ENCODE data around the gene DBF4B.

DBF4B gene

DNA sequence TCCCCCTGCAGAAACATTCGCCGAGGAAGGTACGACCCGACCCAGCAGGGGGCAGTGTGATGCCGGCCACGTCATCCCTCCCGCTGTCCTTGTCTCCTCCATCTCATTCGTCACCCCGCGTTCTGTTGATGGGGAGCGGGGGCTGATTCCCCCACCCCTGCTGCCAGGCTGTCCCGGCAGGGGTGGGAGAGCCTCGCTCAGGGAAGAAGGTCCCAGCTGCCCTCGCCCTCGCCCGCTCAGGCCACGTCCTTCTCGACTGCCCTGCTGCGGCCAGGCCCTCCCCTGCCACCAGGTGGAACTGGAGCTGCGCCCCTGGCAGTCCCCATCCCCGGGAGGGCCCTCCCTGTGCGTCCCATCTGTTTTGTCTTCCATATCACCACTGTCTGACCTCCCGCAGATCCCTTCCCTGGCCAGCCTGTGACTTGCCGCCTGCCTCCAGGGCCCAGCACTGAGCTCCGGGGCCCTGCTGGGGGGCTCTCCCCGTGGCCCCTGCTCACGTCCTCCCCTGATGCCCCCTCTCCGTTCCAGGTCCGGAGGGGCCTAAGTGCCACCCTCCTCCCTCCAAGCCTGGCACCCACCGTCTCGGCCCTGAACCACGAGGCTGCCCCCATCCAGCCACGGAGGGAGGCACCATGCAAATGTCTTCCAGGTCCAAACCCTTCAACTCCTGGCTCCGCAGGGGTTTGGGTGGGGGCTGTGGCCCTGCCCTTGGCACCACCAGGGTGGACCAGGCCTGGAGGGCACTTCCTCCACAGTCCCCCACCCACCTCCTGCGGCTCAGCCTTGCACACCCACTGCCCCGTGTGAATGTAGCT lies 71.0 kb downstream of the DBF4B start:
- peak; percentile 42 to 50 for DNase-seq

DNA sequence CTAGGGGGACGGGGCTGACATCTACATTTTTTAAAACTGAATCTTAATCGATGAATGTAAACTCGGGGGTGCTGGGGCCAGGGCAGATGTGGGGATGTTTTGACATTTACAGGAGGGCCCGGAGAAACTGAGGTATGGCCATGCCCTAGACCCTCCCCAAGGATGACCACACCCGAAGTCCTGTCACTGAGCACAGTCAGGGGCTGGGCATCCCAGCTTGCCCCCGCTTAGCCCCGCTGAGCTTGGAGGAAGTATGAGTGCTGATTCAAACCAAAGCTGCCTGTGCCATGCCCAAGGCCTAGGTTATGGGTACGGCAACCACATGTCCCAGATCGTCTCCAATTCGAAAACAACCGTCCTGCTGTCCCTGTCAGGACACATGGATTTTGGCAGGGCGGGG lies 71.7 kb downstream of the DBF4B start:
- DNase-seq: no peak

DNA sequence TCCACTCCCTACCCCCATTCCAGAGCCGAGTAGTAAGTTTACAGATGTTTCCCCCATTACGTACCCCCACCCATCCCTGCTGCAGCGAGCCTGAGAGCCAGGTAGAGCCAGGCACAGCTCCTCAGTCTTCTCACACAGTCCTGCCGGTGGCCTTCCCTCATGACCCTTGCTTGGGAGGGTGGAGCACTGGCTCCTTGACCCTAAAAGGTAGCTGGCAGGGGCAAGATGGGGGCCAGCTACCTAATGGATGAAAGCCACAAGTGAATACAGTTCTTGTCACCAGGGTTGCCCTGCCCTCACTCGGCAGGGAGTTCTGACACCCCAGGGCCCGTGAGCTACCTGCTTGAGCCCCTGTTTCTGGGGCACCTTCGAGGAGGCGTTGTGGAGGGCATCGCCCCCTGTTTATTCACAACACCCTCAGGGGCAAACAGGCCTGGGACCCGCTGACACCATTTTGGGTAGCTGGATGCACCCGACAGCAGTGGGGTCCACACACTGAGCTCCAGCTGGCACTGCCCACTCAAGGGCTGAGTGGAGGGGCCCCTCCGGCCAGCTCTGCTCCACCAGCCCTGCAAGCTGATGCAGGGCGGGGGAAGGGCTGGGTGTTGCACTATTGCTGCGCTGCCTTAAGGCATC lies 72.5 kb downstream of the DBF4B start:
- DNase-seq: no peak

DNA sequence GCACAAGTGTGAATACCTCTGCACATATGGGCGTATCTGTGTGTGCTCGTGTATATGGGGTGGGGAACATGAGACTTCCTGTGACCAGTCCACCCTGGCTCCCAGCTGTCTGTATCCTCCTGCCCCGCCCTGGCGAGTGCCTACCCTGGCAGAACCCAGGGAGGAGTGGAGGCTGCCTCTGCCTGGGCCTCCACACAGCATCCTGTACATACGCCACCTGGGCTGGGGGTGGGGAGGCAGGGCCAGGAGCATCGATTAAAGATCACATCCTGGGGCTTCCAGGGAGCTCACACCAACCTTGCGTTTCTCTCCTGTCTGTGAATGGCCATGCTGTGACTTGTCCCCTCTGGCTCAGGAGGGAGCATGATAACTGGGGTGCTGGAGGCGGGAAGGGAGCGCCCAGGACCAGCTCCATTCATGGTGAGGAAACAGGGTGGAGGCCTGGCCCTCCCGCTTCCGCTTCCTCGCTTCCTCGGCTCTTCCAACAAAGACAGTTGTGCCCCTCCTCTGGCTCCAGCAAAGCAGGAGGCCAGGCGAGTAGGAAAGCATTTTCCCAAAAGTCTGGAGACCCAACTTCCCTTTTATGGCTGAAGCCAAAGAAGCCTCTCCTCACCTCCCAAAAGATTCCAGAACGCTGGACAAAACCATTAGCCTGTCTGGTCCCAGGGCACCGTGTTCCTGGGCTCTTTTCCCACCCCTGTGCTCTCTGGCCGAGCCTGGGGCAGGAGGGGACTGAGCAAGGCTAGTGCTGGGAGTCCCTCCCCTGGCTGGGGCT lies 73.3 kb downstream of the DBF4B start:
- DNase-seq: no peak

DNA sequence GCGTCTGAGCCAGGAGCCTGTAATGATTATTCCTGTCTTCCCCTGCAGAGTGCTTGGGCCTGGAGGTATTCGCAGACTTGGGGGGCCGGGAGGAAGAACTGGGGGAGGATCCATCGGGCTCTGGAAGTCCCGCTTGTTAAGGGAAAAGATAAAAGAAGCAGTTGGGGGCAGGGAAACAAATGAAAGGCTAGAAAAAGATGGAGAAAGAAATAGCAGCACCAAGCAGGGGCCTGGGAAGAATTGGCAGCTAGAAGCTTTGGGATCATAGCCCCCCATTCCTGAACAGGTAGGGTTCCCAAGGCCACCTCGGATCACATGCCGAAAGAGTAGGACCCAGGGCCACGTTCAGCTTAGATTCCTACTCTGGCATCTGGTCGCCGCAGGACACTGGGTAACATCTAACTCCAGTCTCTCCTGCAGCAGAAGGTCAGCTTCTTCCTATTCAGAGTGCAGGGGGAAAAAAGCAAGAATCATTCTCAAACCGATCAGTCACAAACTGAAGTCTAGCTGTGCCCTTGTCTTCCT lies 73.9 kb downstream of the DBF4B start:
- no peak for DNase-seq

DNA sequence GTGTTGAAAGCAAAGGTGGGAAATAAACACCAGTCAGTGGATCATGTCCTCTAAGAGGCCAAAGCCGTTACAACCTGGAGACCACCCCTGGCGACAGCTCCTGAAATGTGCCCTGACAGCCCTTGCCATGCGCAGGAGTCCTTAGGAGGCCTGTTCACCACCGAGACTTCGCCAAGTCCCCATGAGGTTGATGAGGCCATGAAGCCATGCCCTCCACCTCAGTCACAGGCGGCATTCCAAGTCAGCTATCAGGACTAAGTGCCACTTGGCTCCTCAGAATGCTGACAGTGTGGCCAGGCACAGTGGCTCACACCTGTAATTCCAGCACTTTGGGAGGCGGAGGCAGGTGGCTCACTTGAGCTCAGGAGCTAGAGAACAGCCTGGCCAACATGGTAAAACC lies 77.5 kb downstream of the DBF4B start:
- DNase-seq: no peak

DNA sequence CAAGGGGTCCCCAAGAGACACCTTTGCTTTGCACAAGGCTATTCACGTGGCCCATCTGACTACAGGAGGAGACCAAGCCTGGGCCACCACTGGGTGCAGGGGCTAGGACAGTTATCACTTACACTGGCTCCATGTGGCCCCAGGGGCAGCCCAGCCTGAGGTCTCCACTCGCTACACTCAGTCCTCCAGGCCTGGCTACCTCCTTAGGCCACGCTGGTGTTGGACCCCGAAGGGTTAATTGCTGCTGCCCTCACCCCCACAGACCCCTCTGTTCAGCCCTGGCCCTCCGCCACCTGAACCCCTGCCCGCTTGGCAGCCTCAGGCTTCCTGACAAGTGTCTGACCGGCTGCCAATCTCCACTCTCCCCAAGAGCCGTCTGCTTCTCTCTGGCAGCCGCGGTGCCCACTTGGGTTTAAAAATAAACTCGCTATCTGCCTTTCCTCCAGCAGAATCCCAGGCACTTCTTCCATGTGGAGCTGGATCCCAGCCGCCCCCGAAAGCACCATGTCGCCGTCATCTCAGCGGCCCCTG lies 78.2 kb downstream of the DBF4B start:
- DNase-seq: no peak

DNA sequence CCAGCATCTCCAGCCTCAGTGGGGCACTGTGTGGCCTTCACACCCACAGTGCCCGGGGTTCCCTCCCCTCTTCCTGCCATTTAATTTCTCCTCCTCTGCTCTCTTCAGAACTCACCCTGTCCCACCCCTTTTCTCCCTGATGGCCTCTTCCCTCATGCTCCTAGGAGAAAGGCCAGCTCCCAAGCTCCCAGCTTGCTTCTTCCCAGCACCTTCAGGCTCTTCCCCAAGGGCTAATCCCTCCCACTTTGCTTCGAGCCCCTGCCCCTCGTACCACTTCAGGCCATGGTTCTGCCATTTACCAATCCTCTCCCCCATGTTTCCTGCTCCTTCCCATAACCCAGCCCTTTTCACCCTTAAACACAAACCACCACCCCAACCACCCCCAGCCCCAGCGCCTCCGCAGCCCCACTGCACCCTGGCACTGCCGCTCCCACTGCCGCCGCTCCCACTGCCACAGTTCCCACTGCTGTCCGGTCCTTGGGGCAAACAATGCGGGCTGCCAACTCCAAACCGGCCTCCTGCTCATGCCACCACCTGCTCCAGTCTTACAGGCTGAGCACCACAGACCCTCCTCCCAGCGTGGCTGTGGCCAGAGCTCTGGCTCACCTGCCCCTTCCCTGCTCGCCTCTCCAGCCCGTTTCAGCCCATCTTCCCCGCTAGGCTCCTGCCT lies 78.9 kb downstream of the DBF4B start:
- DNase-seq: no peak

DNA sequence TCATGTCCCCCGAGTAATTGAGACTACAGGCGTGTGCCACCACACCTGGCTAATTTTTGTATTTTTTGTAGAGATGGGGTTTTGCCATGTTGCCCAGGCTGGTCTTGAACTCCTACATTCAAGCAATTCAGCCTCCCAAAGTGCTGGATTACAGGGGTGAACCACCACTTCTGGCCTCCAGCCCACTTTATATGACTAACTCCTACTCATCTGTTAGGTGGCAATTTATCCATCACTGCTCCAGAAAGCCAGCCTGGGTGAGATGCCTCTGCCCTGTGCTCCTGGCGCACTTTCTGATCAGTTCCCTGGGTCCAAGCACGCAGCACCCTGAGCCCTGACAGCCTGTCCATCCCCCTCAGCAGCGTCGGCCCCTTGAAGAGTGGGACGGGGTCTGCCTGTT lies 79.7 kb downstream of the DBF4B start:
- no peak for DNase-seq

DNA sequence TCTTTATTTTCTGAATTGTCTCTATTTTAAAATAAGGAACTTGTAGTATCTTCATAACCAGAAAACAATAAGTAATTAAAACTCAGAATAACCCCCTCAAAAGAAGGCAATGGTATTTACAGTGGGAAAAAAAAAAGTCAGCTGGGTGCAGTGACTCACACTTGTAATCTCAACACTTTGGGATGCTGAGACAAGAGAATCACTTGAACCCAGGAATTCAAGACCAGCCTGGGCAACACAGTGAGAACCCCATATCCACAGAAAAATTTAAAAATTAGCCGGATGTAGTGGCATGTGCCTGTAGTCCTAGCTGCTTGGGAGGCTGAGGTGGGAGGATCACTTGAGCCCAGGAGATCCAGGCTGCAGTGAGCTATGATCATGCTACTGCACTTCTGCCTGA lies 83.8 kb downstream of the DBF4B start:
- DNase-seq: no peak

DNA sequence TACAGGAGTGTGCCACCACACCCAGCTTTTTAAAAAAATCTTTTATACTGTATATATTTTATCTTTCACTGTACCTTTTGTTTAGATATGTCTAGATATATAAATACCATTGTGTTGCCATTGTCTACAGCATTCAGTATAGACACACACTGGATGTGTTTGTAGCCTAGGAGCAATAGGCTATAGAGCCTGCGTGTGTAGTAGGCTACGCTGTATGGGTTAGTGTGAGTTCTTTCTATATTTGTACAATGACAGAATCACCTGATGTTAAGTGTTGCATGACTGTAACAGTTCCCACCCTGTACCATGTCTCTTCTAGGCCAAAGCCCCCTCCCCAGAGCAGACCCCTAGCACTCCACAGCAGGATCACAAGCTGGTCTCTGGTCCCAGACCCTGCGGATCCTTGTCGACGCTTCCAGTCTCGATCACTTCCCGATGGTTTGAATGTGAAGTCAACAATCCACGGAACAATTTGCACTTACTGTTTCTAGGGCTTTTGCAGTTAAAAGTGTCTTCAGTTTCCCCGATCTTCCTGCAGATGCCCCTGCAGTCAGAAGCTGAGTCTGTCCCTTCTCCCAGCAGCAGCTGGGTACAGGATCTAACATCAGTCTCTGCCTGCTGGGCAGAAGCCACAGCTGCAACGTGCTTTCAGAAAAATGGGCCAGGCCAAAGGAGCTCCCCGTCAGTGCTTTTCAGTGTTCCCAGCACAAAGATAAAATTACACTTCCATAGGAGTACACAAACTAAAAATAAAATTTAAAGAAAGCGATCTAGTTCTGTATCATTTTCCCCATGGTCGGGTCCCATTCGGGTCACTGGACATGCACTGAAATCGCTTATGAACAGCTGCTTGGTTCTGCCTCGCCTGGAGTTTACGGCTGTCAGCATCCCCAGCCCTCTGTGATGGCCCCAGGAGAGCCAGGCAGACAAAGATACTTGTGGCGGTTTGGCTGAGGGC lies 85.7 kb downstream of the DBF4B start:
- DNase-seq: no peak

DNA sequence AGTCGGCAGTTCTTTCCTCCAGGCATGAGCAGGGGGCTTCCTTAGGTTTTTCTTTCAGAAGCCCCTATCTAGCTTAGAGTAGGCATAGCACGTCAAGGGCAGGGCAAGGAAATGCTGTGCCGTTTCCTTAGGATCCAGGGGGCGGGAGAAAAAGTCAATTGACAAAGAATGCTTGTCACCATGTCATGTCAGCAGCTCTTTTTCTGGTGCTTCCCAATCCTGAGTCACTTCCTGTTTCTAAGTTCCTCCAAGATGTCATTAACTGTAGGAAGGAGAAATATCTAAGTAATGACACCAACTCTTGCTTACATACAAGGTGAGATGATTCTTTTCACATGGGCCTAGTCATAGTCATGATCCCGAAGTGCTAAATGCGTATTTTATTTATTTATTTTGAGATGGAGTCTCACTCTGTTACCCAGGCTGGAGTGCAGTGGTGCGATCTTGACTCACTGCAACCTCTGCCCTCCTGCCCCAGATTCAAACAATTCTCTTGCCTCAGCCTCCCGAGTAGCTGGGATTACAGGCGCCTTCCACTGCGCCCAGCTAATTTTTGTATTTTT lies 86.5 kb downstream of the DBF4B start:
- DNase-seq: no peak

DNA sequence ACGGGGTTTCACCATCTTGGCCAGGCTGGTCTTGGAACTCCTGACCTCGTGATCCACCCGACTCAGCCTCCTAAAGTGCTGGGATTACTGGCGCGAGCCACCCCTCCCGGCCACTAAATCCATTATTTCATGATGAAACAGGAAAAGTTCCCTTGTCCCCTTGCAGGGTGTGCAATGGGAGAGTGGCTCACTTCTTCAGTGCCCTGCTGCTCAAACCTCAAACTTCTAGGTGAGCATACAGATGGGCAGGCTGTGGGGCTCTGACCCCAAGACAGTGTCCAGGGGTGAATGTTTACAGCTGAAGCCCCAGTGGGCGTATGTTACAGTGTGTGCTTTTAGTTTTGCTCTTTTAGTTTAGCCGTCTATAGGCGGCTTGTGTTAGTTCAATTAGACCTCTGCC lies 87.0 kb downstream of the DBF4B start:
- DNase-seq: no peak

DNA sequence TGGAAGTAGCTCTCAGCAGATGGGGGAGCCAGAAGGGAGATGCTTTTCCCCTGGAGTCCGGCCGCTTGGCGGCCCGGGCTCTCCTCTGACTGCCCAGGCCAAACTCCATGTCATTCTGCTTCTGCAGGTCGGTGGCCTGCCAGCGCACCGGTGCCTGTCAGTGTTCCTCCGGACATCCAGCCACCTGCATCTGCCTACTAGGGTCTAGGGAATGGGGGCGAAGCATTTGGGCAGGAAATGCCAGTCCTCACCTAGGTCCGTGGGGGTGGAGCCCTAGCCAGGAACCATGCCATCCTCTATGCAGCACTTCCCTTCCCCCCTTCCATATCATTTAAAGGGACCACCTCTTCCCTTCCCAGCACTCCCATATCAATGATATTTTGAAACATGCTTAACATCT lies 87.5 kb downstream of the DBF4B start:
- no peak for DNase-seq

DNA sequence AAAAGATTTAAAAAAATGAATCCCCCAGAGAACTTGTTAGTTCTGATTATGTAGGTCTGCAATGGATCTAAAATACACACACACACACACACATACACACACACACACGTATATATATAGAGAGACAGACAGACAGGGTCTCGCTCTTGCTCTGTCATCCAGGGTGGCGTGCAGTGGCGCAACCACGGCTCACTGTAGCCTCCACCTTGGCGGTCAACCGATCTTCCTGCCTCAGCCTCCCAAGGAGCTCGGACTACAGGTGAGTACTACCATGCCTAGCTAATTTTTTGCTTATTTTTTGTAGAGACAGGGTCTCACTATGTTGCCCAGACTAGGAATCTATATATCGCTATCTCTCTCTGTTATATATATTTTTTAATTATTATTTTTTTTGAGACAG lies 88.3 kb downstream of the DBF4B start:
- DNase-seq: no peak

DNA sequence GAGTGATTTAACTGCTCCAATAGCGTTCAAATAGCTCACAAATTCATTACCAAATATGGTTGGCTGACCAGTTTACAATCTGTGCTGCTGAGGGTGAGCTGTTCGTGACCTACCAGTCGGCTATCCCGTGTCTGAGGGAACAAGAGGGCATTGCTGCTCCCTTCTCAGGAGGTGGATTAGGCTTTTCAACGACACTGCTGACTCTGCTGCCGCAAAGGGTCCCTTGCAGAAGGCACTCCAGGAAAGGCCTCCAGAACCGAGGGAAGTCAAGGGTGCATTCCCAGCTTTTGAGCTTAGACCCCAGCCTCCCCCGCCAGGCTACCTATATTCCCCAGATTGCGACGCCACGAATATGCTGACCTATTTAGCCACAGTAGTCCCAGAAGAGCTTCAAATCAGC lies 89.3 kb downstream of the DBF4B start:
- no peak for DNase-seq

DNA sequence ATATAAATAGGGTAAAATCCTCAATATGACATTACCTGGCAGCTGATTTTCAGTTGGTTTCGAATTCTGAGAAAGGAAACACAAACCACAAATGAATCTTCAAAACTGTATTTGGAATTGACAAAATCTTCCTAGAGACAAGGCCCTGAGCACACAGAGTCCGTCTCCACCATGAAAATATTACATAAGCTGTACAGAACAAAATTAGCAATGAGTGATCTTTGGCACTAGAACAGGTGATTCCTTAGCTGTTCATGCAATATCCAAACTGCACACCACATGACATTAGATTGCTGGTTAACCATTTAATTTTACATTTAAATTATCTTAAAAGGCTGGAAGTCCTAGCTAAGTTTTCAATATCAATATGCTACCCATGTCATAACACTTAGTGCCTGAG lies 89.9 kb downstream of the DBF4B start:
- no peak for DNase-seq

Measured in NCI-H187 (cell line).